Right lung (tissue), 5 donors: ENCODE measurements around the gene POU2F3. TPM values are rescaled to one million over a fixed set of nuclear protein-coding genes. Genes with fewer than 3 reads are reported as not detected.

Source experiments
- DNase-seq, 2 donors: peaks; one replicate each; pipeline ENCODE4 v3.0.0-alpha.2; 2013
- polyA plus RNA-seq, 5 donors: library from polyadenylated mRNA; unstranded; fragments of 120-200 nt; gene quantifications; one replicate each; pipeline versions ENCODE4 v1.2.1 to v1.2.3, GENCODE V29; 2013; ENCODE audit warnings: inconsistent platforms in 1 of 5, low replicate concordance in 1 of 5; ENCODE audit not compliant: insufficient read length in 5 of 5, insufficient read depth in 1 of 5

Gene POU2F3
- polyA plus RNA-seq, 5 donors: 0.50 to 1.9 (median 1.0) TPM

DNA sequence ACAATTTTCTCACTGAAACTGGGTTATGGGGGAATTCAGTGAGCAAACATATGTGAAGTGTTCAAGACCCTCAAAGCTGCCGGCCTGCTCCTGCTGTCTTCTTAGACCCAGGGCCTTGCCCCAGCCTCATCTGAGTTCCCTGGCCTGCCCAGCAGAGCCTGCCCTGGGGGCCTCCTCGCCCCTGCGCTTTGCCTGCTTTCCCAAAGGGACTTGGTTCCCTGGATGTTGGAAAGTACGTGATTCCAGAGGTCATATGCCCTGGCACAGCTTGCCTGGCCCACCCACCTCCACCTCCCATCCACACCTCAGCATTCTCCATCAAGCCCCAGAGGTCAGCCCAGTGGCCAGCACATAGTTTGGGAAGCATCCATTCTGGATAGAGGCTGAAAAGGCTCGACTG lies 13.7 kb upstream of the POU2F3 start:
- no peak for DNase-seq

- DNase-seq: no peak
Observed at GRCh38 chr11:120226714-120227113, 13.2 kb upstream of the POU2F3 start.

- DNase-seq: no peak
Observed at GRCh38 chr11:120227228-120227852, 12.6 kb upstream of the POU2F3 start.

DNA sequence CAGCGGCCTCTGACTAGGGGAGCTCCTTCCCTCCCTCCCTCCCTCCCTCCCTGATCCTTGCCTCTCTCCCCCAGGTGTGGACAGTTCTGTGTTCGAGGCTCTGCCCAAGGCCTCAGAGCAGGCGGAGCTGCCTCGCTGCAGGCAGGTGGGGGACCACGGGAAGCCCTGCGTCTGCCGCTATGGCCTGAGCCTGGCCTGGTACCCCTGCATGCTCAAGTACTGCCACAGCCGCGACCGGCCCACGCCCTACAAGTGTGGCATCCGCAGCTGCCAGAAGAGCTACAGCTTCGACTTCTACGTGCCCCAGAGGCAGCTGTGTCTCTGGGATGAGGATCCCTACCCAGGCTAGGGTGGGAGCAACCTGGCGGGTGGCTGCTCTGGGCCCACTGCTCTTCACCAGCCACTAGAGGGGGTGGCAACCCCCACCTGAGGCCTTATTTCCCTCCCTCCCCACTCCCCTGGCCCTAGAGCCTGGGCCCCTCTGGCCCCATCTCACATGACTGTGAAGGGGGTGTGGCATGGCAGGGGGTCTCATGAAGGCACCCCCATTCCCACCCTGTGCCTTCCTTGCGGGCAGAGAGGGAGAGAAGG lies 11.1 kb upstream of the POU2F3 start:
- no peak for DNase-seq

- no peak for DNase-seq
Observed at GRCh38 chr11:120229451-120230424, 10.2 kb upstream of the POU2F3 start.

DNA sequence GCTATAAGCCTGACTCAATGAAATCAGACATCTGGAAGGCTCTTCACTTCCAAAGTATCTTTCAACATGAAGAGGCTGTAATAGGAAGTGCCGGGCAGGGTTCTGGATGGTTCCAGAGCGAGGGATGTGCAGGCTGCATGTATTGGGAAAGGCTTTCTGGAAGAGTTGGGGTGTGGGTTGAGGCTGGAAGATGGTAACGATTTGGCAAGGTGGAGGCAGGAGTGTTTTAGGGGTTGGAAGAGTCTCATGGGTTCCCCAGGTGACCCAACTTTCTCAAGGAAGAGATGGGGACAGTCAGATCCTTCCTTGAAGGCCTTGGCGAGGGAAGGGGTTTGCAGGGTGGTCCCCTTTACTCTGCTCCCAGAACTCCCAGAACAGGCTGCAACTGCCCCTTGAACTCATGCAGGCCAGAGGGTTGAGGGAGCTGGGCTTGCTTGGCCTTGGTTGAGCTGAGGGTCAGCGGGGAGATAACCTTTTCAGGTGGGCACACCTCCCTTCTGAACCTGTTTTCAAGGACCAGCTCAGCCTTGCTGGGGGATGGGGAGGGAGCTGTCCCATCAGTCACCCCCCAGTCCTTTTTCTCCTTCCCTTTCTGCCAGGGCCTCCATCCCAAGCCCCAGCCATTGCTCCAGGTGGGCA lies 9.4 kb upstream of the POU2F3 start:
- DNase-seq: no peak

GRCh38 chr11:120231963-120232362 lies 8.0 kb upstream of the POU2F3 start:
- DNase-seq: no peak

- DNase-seq: no peak
Observed at GRCh38 chr11:120233207-120233803, 6.6 kb upstream of the POU2F3 start.

- DNase-seq: no peak
Observed at GRCh38 chr11:120235024-120235628, 4.8 kb upstream of the POU2F3 start.

- no peak for DNase-seq
Observed at GRCh38 chr11:120236169-120237107, 3.5 kb upstream of the POU2F3 start.

DNA sequence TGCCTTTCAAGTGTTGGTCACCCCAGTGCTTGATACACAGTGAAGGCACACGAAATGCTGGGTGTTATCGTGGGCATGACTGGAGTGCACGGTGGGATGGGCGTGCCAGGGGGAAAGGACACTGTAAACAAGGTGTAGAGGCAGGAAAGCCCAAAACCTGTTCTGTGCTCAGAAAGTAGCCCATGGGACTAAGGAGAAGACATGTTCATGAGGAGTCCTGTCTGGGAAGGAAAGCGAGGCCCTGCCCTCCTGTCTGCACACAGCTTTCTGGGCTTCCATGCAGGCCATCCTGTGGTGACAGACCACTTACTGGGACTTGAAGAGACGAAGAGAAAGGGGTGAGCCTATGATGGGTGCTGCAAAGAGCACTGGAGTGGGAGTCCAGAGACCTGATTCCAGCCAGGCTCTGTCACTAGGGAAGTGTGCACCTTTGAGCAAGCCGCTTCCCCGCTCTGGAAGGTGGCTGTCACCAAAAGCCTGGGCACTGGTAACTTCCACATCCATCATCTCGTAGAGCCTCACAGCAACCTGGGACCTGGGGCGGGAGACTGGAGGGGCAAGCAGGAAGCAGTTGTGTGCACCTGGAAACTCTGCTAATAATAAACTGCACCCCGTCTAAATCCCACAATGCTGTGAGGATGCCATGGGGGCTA lies 846 bp upstream of the POU2F3 start:
- no peak for DNase-seq

- no peak for DNase-seq
Observed at GRCh38 chr11:120240866-120241265, 926 bp downstream of the POU2F3 start.

DNA sequence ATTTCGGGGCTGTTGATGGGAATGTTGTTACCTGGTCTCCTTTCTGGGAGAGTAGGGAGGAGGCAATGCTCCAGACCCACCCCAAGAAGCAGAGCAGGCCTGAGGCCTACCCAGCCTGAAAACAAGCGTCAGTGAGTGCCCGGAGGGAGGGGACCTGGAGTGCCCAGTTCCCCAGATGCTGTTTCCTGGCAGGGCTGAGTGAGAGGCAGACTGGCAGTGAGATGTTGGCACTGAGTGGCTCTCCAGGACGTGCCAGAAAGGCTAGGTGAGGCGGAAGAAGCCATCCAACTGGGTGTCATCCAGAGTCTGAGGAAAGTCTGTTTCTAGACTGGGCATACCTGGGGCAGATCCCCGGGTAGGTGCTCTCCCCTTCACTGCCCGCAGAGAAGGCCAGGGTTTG lies 1.3 kb downstream of the POU2F3 start:
- DNase-seq: no peak

DNA sequence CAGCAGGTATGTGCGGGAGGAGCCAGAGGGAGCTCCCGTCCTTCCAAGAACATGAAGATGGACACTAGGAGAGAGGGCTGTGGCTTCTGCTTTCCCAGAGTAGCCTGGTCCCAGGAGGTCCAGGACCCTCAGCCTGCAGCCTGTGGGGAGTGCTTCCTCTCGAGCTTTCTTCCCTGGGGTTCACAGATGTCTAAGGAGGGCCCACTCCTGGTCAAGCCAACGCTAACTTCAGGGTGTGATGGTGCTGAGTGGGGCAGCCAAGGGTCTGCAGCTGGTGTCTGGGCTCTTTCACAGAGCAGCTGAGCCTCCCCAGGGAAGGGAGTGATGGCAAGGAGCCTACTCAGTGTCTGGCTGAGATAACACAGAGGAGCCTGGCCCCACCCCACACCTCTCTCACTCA lies 3.3 kb downstream of the POU2F3 start:
- DNase-seq: no peak

- no peak for DNase-seq
Observed at GRCh38 chr11:120244476-120245365, 4.8 kb downstream of the POU2F3 start.

- no peak for DNase-seq
Observed at GRCh38 chr11:120245434-120245833, 5.5 kb downstream of the POU2F3 start.

DNA sequence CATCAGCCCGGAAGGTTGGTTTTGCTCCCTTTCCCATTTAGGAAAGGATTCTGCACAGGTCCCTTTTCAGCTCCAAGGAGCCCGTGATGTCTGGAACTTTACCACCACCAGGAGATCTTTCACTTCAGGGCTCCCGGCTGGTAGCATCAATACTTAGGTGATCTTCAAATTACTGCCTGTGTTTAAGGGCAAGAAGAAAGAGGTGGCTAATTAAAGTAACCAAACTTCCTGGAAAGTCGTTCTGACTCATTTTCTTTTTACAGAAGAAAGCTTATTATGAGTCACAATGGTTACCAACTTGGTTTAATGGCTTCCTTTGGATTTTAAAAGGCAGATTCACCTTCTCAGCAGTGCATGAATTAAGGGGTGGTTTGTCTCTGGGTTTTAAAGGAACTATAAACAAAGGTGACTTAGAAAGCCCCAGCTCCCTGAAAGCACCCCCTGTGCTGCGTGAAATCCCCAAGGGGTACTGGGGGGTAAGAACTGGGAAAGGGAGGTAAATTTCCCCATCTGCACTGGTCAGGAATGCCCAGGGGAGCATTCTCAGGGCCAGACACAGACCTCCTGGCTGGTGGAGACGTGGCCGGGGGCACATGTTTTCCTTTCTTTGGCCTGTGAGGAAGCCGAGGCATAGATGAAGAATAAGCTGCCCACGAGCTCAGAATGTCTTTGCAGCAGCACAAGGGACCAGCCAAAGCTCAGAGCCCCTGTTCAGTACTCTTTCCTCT lies 8.8 kb downstream of the POU2F3 start:
- no peak for DNase-seq
